Trophoblast cell (in vitro differentiated cells and primary cell): ENCODE results near the gene VCL.
"Not testable (repeated sequence)": the region's sequence is repeated elsewhere in the genome, so short reads cannot be mapped to it uniquely, and the experiment has no call there.

Source experiments
- DNase-seq, 2 donors: peaks; one replicate each; pipeline ENCODE4 v3.0.0-alpha.2; 2016
- H2AFZ ChIP-seq: 2 replicates; pipeline ENCODE4 v1.6.1; 2013; ENCODE audit warnings: low read length, moderate library complexity, mild to moderate bottlenecking; ENCODE audit not compliant: insufficient read depth, poor library complexity
- H2AK5ac ChIP-seq: 2 replicates; pipeline ENCODE4 v1.6.1; 2013; ENCODE audit warnings: mild to moderate bottlenecking, low read length
- H2BK120ac ChIP-seq: 2 replicates; pipeline ENCODE4 v1.6.1; 2013; ENCODE audit warnings: low read length, mild to moderate bottlenecking, moderate library complexity; ENCODE audit not compliant: insufficient read depth, poor library complexity
- H2BK12ac ChIP-seq: 2 replicates; pipeline ENCODE4 v1.6.1; 2013; ENCODE audit warnings: mild to moderate bottlenecking, low read length, moderate library complexity
- H2BK5ac ChIP-seq: 2 replicates; pipeline ENCODE4 v1.6.1; 2013; ENCODE audit warnings: low read length, low read depth, moderate library complexity, mild to moderate bottlenecking; ENCODE audit not compliant: poor library complexity
- H3K14ac ChIP-seq: 2 replicates; pipeline ENCODE4 v1.6.1; 2013; ENCODE audit warnings: mild to moderate bottlenecking, low read length
- H3K18ac ChIP-seq: 2 replicates; pipeline ENCODE4 v1.6.1; 2013; ENCODE audit warnings: mild to moderate bottlenecking, low read length
- H3K23ac ChIP-seq: 2 replicates; pipeline ENCODE4 v1.6.1; 2013; ENCODE audit warnings: low read length
- H3K27ac ChIP-seq: 2 replicates; pipeline ENCODE4 v1.5.1; 2013; ENCODE audit warnings: low read depth, mild to moderate bottlenecking, inconsistent platforms, low read length, moderate library complexity
- H3K27me3 ChIP-seq: 2 replicates; pipeline ENCODE4 v1.6.1; 2013; ENCODE audit warnings: inconsistent platforms, mild to moderate bottlenecking, low read length, moderate library complexity; ENCODE audit not compliant: insufficient read depth
- H3K36me3 ChIP-seq, 2 experiments: 1 replicate in 1 of 2; 2 replicates in 1 of 2; pipeline ENCODE4 v1.6.1; 2013; ENCODE audit warnings: low read length in 2 of 2, mild to moderate bottlenecking in 2 of 2, moderate library complexity in 1 of 2; ENCODE audit not compliant: insufficient read depth in 2 of 2, control insufficient read depth in 1 of 2
- H3K4ac ChIP-seq: 2 replicates; pipeline ENCODE4 v1.6.1; 2013; ENCODE audit warnings: low read depth, mild to moderate bottlenecking, low read length, moderate library complexity
- H3K4me1 ChIP-seq, 2 experiments: 1 replicate in 1 of 2; 2 replicates in 1 of 2; pipeline ENCODE4 v1.6.1; 2013; ENCODE audit warnings: low read length in 2 of 2, mild to moderate bottlenecking in 2 of 2, moderate library complexity in 1 of 2; ENCODE audit not compliant: insufficient read depth in 2 of 2, control insufficient read depth in 1 of 2
- H3K4me2 ChIP-seq: 2 replicates; pipeline ENCODE4 v1.6.1; 2013; ENCODE audit warnings: inconsistent platforms, mild to moderate bottlenecking, low read length, moderate library complexity
- H3K4me3 ChIP-seq: 2 replicates; pipeline ENCODE4 v1.5.1; 2013; ENCODE audit warnings: mild to moderate bottlenecking, low read depth, low read length, inconsistent platforms
- H3K79me1 ChIP-seq: one replicate; pipeline ENCODE4 v1.6.1; 2013; ENCODE audit warnings: low read length
- H3K79me2 ChIP-seq: 2 replicates; pipeline ENCODE4 v1.6.1; 2013; ENCODE audit warnings: low read length, mild to moderate bottlenecking; ENCODE audit not compliant: control insufficient read depth, insufficient read depth, poor library complexity
- H3K9ac ChIP-seq: 2 replicates; pipeline ENCODE4 v1.6.1; 2013; ENCODE audit warnings: mild to moderate bottlenecking, low read length
- H3K9me3 ChIP-seq: 2 replicates; pipeline ENCODE4 v1.6.1; 2013; ENCODE audit warnings: low read depth, mild to moderate bottlenecking, control low read depth, inconsistent platforms, low read length; ENCODE audit not compliant: insufficient read depth
- H4K12ac ChIP-seq: 2 replicates; pipeline ENCODE4 v1.6.1; 2013; ENCODE audit warnings: low read depth, mild to moderate bottlenecking, low read length, moderate library complexity
- H4K8ac ChIP-seq: 2 replicates; pipeline ENCODE4 v1.6.1; 2013; ENCODE audit warnings: low read depth, mild to moderate bottlenecking, low read length, moderate library complexity
- H4K91ac ChIP-seq: one replicate; pipeline ENCODE4 v1.6.1; 2013; ENCODE audit warnings: low read depth, mild to moderate bottlenecking, low read length, moderate library complexity
- WGBS: extraction: QIAGEN DNeasy Blood & Tissue Kit; methylation state at CpG from one replicate; pipeline ENCODE4 v1.1.7; 2013; ENCODE audit warnings: missing lambda C conversion rate; ENCODE audit not compliant: insufficient read length, insufficient coverage; ENCODE audit errors: extremely low coverage; 5-methylcytosine and 5-hydroxymethylcytosine counted together

The VCL gene

GRCh38 chr10:74133923-74134820 is 136.3 kb downstream of the VCL start:
- no peak overlapping the region for H3K14ac ChIP-seq
- H3K9ac ChIP-seq = no peak overlapping the region
- no peak overlapping the region for H2BK12ac ChIP-seq
- no peak overlapping the region for H2AFZ ChIP-seq
- no peak overlapping the region for H3K4me3 ChIP-seq
- H3K9me3 ChIP-seq = no peaks in the 10 kb centered on the region
- H4K8ac ChIP-seq = no peak overlapping the region
- no peak overlapping the region for H4K12ac ChIP-seq
- no peak overlapping the region for H2BK5ac ChIP-seq
- no peak overlapping the region for H3K18ac ChIP-seq
- no peak overlapping the region for H2AK5ac ChIP-seq
- H3K23ac ChIP-seq = no peak overlapping the region
- no peaks in the 10 kb centered on the region for H3K79me2 ChIP-seq
- no CpG with 5 or more reads among the region's 11 CpGs for WGBS
- no peak overlapping the region for H3K27ac ChIP-seq
- H3K4me2 ChIP-seq = no peak overlapping the region
- H3K36me3 ChIP-seq = peaks cover 27 to 28% of the 10 kb centered on the region in 2 experiments
- H3K4ac ChIP-seq = no peak overlapping the region
- DNase-seq = no peak
- H3K4me1 ChIP-seq = no peaks in the 10 kb centered on the region
- no peaks in the 10 kb centered on the region for H3K79me1 ChIP-seq
- no peaks in the 10 kb centered on the region for H3K27me3 ChIP-seq
- H4K91ac ChIP-seq = no peak overlapping the region
- no peak overlapping the region for H2BK120ac ChIP-seq

- no peaks in the 10 kb centered on the region for H3K27me3 ChIP-seq
- H4K12ac ChIP-seq = no peak overlapping the region
- no peak overlapping the region for H2AK5ac ChIP-seq
- no peak overlapping the region for H3K4me2 ChIP-seq
- no peak overlapping the region for H3K14ac ChIP-seq
- H3K4me1 ChIP-seq = no peaks in the 10 kb centered on the region
- no peak overlapping the region for H4K8ac ChIP-seq
- no peak for DNase-seq
- H2BK120ac ChIP-seq = no peak overlapping the region
- H3K18ac ChIP-seq = no peak overlapping the region
- no peak overlapping the region for H3K4ac ChIP-seq
- H3K27ac ChIP-seq = no peak overlapping the region
- no peak overlapping the region for H3K23ac ChIP-seq
- no peaks in the 10 kb centered on the region for H3K9me3 ChIP-seq
- H4K91ac ChIP-seq = no peak overlapping the region
- H3K79me2 ChIP-seq = no peaks in the 10 kb centered on the region
- no CpG with 5 or more reads among the region's 3 CpGs for WGBS
- H3K36me3 ChIP-seq = peaks cover 27 to 28% of the 10 kb centered on the region in 2 experiments
- H2AFZ ChIP-seq = no peak overlapping the region
- H3K79me1 ChIP-seq = no peaks in the 10 kb centered on the region
- H3K9ac ChIP-seq = no peak overlapping the region
- no peak overlapping the region for H2BK5ac ChIP-seq
- H2BK12ac ChIP-seq = no peak overlapping the region
- no peak overlapping the region for H3K4me3 ChIP-seq
These were observed 137.5 kb downstream of the VCL start for GRCh38 chr10:74135452-74135851.

DNA sequence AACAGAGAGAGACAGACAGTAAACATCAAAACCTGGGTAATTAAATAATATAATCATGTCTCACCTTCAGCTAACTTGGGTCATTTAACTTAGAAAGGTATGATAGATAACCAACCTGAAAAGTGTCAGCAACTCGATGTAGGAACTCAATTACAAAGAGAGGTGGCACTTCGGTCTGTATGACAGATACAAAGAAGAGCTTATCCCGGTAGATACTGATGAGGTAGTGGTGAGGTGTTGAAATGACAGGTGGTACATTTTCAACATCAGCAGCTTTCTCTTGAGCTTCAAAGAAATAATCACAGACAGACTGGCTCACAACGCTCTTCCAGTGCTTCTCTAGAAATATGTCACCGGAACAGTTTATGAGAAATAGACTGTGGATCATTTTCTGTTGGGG is 140.1 kb downstream of the VCL start:
- no peak overlapping the region for H2AK5ac ChIP-seq
- no peak overlapping the region for H3K4me2 ChIP-seq
- H3K27ac ChIP-seq = no peak overlapping the region
- no peak overlapping the region for H3K18ac ChIP-seq
- no peak overlapping the region for H3K23ac ChIP-seq
- no peaks in the 10 kb centered on the region for H3K27me3 ChIP-seq
- H3K9ac ChIP-seq = no peak overlapping the region
- H3K14ac ChIP-seq = no peak overlapping the region
- no peak overlapping the region for H2BK5ac ChIP-seq
- DNase-seq = no peak
- H3K4me3 ChIP-seq = no peak overlapping the region
- no peaks in the 10 kb centered on the region for H3K79me2 ChIP-seq
- no peak overlapping the region for H4K8ac ChIP-seq
- H2BK12ac ChIP-seq = no peak overlapping the region
- no peak overlapping the region for H4K91ac ChIP-seq
- no CpG with 5 or more reads among the region's 5 CpGs for WGBS
- no peaks in the 10 kb centered on the region for H3K9me3 ChIP-seq
- H3K79me1 ChIP-seq = no peaks in the 10 kb centered on the region
- peaks cover 17 to 19% of the 10 kb centered on the region in 2 experiments for H3K36me3 ChIP-seq
- no peaks in the 10 kb centered on the region for H3K4me1 ChIP-seq
- no peak overlapping the region for H4K12ac ChIP-seq
- no peak overlapping the region for H2BK120ac ChIP-seq
- H2AFZ ChIP-seq = no peak overlapping the region
- no peak overlapping the region for H3K4ac ChIP-seq

GRCh38 chr10:74138596-74138995 is 140.7 kb downstream of the VCL start:
- H2BK120ac ChIP-seq, H3K14ac ChIP-seq, H3K18ac ChIP-seq, H3K4ac ChIP-seq, H2BK5ac ChIP-seq, H3K23ac ChIP-seq, H3K4me3 ChIP-seq, H3K4me2 ChIP-seq, H4K8ac ChIP-seq, H3K27ac ChIP-seq, H4K91ac ChIP-seq, H3K79me2 ChIP-seq, H3K9ac ChIP-seq, DNase-seq, H4K12ac ChIP-seq, H3K4me1 ChIP-seq, H2AFZ ChIP-seq, H3K27me3 ChIP-seq, H3K79me1 ChIP-seq, H3K9me3 ChIP-seq, H2BK12ac ChIP-seq, H2AK5ac ChIP-seq: not testable (repeated sequence)
- no CpG with 5 or more reads among the region's 5 CpGs for WGBS
- peaks cover 12 to 17% of the 10 kb centered on the region in 2 experiments for H3K36me3 ChIP-seq
